HG03175 (cell line): ENCODE measurements around the gene PFKFB3.
"Not testable (repeated sequence)": the region's sequence is repeated elsewhere in the genome, so short reads cannot be mapped to it uniquely, and the experiment has no call there.

Experiments
- ATAC-seq: cut with Tn5 transposase; IDR thresholded peaks from one replicate; pipeline ENCODE4 v1.9.1; 2021; ENCODE audit warnings: mild to moderate bottlenecking, moderate library complexity; ENCODE audit not compliant: unreplicated experiment

PFKFB3 gene

DNA sequence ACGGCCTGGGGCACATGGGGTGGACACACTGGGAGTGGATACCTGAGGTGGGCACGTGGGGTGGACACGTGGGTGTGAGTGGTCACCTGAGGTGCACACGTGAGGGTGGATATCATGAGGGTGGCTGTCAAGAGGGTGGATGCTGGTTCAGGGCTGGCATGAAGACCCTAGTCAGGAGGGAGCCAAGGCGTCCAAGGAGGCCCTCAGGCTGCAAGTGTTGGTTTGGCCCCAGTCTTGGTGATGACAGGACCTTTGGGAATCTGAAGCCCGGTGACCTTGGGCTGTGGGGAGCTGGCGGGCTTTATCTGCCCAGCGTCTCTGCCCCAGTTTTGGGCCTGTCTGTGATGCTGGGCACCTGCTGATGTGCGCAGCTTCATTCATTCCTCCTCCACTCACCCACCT is 24.9 kb upstream of the PFKFB3 start:
- ATAC-seq = no peak

DNA sequence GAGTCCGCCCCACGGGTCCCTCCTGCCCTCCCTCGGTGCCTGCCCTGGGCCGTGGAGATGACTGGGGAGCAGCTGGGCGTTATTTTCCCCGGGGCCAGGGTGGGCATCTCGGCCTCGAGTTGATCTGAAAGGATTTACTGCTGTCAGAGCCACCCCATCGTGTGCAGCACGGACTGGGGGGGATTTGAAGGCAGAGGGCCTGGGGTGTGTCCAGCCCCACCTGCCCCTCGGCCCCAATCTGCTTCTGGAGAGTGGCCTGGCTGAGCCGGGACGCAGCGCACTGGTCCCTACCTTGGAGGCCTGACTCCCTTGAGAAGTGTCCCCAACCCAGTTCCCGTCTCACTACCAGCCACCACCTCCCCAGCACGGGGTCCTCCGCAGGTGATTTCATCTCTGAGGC is 24.2 kb upstream of the PFKFB3 start:
- ATAC-seq = no peak

DNA sequence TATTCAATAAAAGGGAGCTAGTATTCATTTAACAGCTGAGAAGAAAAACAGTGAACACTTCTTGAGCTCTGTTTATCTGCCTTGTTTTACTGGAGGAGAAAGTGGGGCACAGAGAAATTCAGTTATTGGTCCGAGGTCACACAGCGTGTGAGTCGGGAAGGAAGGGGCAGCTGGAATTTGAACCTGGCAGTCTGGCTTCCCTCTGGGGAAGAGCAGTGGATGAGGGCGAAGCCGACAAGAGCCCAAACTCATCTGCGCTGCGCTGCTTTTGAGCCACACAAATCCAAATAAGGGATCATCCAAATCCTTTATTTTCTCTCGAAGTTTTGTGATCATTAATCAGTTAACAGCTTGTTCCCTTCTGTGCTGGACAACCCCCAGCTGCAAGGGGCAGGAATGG is 23.7 kb upstream of the PFKFB3 start:
- ATAC-seq = no peak

DNA sequence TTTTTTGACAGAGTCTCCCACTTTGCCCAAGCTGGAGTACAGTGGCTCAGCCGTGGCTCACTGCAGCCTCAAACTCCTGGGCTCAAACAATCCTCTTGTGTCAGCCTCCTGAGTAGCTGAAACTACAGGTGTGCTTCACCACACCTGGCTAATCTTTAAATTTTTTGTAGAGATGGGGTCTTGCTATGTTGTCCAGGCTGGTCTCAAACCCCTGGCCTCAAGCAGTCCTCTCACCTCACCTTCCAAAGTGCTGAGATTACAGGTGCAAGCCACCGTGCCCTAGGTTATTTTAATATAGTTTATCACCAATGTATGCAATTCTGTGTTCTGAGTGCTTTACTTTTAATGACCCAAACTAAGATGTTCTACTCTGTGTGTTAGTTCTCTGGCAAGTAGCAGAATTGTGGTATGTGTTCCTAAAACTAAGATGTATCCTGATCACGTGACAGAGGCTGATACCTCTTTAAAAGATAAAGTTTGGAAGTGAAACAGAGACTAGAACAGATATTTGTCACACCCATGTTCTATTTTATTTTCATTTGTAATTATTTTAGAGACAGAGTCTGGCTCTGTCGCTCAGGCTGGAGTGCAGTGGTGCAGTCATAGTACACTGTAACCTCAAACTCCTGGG is 22.1 kb upstream of the PFKFB3 start:
- ATAC-seq = no peak

DNA sequence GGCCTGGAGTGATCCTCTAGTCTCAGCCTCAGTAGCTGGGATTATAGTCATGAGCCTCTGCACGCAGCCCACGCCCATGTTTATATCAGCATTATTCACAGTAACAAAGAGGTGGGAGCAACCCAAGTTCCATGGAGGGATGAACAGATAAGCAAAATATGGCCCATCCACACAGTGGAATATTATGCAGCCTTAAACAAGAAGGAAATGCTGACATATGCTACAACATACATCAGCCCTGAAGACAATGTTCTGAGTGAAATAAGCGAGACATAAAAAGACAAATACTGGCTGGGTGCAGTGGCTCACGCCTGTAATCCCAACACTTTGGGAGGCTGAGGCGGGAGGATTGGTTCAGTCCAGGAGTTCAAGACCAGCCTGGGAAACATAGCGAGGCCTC is 21.5 kb upstream of the PFKFB3 start:
- ATAC-seq = no peak

DNA sequence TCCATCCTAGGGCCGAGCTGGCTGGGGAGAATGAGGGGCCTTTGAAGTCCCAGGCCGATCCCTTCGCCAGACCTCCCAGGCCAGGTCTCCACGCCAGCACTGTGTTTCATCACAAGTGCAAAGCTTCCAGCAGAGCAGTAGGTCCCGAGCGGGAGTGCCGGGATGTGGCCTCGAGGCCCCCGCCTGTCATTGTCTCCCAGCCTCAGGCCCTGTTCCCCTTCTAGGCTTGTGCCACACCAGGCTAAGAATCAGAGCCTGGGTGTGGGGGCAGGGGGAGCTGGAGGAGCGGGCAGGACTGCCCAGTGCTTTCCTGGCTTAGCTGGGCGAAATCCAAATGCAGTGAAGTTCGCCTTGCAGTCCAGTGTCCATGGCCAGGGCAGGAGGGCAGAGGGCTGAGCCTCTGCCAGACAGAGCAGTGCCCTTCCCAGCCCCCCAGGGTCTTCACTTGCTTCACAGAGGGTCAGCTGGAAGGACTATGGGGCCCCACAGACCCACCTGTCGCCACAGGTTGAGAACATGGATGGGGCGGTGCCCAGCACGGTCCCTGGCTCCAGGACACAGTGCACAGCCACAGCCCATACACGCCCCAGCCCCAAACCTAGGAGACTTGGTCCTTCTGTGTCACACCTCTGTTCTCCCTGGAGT is 20.2 kb upstream of the PFKFB3 start:
- ATAC-seq = no peak

DNA sequence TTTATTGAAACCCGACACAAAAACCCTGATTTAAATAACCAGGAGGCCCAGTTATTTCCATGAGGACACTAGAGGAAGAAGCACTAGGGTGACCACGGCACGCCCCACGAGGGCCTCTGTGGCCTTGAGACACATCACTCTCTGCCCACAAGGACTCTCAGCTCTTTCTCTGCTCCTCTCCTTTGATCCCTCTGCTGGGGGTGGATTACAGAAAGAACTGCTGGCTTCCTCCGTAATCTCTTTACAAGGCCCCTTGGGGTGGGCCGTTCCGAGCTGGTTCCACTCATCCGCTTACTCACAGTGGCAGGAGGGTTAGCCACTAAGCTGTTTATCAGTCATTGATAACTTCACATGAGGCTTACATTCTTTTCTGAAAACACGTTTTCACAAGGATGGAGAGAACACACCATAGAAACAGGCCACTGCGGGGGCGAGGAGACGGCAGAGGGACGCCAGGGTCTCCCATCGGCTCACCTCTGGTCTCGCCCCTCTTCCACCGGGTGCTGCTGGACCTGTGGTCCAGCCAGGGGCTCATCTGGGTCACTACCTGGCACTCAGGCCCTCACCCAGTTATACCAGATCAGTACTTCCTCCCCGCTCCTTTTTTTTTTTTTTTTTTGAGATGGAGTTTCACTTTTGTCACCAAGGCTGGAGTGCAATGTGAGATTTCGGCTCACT is 17.6 kb upstream of the PFKFB3 start:
- ATAC-seq = no peak

DNA sequence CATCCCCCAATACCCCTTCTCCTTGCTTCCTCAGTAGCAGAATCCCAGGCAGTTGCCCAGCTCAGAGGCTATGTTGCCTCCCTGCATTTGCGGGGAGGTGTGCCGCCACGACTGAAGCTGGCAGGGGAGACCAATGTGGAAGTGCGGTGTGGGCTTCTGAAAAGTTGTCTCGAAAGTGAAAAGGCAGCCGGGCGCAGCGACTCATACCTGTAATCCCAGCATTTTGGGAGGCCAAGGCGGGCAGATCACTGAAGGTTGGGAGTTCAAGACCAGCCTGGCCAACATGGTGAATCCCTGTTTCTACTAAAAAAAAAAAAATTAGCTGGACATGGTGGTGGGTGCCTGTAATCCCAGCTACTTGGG is 15.9 kb upstream of the PFKFB3 start:
- no peak for ATAC-seq

DNA sequence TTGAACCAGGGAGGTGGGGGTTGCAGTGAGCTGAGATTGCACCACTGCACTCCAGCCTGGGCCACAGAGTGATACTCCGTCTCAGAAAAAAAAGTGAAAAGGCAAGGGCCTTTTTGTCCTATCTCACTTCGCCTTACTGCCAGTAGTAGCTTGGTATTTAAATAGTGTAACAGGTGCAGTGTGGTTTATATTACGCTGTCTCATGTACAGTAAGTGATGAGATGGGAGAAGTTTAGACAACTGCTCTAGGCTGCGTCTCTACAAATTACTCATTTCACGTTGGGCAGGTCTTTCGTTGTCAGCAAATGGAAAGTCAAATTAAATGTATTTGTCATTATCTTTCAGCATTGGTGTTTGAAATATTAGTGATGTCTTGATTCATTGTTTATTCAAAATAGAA is 15.5 kb upstream of the PFKFB3 start:
- ATAC-seq = no peak

DNA sequence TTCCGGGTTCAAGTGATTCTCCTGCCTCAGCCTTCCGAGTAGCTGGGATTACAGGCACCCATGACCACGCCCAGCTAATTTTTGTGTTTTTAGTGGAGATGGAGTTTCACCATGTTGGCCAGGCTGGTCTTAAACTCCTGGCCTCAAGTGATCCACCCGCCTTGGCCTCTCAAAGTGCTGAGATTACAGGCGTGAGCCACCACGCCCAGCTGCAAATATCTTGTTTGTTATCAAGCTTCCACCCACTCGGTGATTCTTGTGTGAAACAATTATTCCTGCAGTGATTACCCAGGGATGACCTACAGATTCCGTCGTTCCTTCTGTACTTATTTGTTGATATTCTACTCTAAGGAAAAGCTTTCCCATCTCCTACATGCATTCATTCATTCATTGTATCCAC is 12.7 kb upstream of the PFKFB3 start:
- ATAC-seq = not testable (repeated sequence)

DNA sequence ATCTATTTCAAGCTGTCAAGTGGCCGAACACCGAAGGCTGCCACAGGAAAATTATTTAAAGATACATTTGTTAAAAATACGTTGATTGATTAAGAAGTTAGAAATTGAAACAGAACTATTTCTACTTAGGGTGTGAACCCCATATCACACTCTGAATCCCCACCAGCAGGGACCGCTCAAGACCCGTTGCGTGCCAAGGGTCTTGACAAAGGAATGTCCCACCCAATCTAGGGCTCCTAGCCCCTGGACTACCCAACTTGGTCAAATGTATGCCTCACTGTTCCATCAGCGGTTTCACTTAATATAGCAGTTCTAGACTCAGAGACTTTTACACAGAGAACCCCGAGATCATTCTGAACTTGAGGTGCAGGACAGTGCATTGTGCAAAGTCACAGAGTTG is 11.6 kb upstream of the PFKFB3 start:
- no peak for ATAC-seq

DNA sequence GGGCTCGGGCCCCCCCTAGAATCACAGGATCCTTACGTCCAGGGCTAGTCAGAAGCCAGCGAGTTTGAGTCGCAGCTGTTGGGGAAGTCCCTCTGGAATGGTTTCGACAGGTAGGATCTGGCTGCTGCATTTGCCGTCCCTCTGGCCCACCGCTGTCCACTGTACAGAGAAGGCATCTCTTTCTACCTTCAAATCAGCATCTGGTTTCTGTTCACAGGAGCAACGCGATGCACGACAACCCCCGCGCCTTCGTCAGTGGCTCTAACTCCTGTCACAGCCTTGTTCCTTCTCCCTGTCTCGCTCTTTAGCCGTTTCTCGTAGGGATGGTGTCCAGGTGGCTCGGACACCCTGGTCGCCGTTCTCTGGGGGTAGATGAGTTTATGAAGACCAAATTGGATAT is 11.2 kb upstream of the PFKFB3 start:
- ATAC-seq = no peak

DNA sequence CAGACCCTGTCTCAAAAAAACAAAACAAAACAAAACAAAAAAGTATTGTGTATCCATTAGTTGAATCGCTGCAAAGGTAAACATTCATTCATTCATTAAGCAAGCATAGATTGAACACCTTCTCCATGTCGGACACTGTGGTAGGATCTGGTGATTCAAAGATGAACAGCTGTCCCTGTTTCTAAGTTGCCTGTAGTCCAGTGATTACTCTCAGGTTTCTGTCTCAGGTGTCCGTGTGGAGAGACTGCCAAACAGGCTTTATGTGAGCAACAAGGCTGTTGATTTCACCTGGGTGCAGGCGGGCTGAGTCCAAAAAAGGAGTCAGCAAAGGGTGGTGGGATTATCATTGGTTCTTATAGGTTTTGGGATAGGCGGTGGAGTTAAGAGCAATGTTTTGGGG is 9.4 kb upstream of the PFKFB3 start:
- ATAC-seq = not testable (repeated sequence)

DNA sequence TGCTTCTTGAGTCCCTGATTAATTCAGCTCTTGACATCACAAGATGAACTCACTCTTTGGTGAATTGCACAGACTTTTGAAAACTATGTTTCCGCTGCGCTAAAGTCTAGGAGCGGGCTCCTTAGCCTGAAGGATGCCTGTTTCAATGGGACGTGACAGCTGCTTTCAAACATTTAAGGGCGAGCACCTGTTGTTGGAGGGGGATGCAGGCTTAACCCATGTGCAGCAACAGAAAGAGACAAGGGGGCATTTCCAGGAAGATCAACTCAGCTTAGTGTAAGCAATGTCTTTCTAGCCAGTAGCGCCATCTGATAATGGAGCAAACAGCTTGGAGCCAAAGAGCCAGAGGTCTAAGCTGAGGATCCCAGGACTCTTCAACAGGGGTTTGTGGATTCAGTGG is 8.4 kb upstream of the PFKFB3 start:
- ATAC-seq = no peak

DNA sequence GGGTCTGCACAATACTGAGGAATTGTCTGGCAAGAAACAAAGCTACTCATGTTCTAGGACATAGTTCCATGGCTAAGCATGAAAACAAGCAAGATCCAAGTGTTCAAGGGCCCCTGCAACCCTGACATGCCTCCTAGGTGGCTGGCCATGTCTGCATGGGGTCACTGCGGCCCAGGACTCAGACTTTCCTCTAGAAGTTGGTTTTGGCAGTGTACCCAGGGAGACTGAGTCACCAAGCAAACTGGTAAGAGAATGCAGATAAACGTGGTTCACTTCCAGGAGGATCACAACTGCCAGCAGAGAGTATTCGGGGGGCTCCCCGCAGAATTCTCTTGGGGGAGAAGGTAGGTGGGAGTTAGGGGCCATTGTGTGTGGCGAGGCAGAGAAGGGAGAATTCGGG is 7.4 kb upstream of the PFKFB3 start:
- no peak for ATAC-seq

DNA sequence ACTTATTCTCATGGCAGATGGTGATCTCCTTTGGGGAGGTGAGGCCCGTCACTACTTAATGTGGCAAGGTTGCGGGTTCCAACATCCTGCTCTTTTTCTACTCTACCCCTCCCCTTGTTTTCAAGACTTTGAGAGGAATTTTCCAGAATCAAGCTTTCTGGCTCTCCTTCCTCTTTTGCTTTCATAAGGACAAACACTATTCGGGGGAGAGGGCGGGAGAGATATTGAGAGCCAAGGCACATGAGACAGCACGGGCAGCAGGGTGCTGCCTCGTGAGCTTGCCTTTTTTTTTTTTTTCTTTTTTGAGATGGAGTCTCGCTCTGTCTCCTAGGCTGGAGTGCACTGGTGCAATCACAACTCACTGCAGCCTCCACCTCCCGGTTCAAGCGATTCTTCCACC is 6.9 kb upstream of the PFKFB3 start:
- no peak for ATAC-seq

DNA sequence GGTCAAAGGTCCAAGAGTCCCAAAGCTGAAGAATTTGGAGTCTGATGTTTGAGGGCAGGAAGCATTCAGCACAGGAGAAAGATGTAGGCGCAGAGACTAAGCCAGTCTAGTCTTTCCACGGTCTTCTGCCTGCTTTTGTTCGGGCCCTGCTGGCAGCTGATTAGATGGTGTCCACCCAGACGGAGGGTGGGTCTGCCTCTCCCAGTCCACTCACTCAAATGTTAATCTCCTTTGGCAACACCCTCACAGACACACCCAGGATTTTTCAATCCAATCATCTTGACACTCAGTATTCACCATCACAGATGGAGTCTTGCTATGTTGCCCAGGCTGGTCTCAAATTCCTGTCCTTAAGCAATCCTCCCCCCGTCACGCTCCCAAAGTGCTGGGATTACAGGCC is 6.2 kb upstream of the PFKFB3 start:
- not testable (repeated sequence) for ATAC-seq

DNA sequence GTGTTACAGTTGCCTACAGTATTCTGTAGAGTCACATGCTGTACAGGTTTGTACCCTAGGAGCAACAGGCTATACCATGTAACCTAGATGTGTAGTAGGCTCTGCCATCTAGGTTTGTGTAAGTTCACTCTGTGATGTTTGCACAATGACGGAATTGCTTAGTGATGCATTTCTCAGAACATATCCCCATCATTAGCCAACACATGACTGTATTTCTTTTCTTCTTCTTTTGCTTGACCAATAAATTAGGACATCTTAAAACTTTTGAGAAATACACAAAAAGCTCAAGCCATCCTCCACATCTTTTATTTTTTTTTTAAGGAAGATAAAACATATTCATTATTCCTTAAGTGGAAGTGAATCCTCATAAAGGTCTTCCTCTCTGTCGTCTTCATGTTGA is 5.4 kb upstream of the PFKFB3 start:
- ATAC-seq = no peak

DNA sequence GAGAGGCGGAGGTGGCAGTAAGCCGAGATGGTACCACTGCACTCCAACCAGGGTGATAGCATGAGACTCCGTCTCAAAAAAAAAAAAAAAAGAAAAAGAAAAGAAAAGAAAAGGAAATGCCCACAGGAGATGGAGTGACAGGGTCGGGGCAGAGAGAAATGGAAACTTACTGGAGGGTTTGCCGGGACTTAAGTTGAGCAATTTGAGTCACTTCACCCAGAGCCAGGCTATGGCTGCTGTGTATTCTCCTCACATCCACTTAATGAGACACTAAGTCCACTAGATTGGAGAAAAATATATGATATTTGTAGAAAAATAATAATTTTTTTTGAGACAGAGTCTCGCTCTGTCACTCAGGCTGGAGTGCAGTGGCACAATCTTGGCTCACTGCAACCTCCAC is 4.6 kb upstream of the PFKFB3 start:
- no peak for ATAC-seq

DNA sequence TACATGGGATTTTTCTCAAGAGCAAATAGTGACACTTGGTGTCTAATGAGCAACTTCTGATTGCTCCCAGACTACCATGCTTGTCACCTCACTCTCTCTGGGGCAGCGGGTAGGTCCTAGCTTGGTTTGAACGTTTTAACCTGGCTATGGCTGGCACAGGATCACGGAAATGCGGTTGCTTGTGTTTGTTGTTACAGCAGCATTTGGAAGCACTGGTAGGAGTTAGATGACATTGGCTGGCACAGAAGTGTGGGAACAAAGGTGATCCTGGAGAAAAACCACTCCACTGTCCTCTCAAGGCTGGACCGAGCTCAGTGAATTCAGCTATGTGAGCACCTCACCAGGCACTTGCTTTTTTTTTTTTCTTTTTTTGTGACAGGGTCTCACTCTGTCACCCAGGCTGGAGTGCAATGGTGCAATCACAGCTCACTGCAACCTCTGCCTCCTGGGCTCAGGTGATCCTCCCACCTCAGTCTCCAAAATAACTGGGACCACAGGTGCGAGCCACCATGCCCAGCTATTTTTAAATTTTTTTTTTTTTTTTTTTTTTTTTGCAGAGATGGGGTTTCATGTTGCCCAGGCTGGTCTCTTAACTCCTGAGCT is 3.5 kb upstream of the PFKFB3 start:
- ATAC-seq = no peak

DNA sequence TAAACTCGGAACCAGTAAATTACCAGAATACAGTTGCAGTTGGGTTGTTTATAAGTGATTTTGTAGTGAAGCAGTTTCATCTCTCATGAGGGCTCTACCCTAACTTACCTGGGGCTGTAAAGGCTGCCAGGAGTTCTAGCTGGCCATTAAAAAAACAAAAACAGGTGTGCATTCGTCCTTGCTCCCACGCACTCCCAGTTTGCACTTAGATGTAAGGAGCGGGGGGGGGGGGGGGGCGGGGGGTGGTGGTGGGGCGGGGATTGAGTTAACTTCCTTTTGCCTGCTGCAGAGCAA is 2.3 kb upstream of the PFKFB3 start:
- no peak for ATAC-seq

DNA sequence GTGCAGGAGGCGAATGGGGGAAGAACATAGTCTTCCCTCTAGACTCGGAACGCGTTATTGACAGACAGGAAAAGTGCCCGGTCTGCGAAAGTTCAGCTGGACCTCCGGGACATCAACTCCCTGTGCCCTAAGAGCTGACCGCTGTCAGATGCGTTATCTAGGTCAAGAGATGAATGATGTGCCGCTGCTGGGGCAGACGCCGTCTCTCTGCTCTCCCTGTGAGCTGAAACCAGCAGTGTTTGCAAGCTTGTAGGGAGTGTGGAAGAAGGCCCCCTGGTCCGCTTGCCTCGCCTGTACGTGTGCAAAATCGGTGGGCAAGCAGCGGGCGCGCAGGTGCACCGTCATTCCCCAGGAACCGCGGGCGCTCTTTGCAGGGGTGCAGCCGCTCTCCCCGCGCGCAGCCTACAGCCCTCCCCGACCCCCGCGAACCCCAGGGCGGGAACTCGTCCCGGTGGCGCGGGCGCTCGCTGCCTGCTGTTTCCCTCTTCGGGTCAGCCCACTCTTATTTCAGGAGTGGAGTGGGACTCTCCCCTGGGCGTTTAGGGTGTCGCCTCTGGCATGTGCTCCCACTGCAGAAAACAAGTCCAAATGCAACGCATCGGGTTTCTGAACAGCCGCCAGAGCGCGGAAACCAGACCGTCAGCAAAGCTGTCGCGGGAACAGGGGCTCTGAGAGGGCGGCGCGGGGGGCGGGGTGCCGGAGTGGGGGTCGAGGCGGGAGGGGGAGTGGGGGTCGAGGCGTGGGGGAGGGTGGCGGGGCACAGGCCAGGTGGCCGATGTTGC is 1.8 kb upstream of the PFKFB3 start:
- no peak for ATAC-seq
